Kidney (tissue), 14 donors: ENCODE measurements around the gene RAB3B. TPM values are rescaled to one million over a fixed set of nuclear protein-coding genes. Genes with fewer than 3 reads are reported as not detected.

ENCODE experiments used
- DNase-seq, 5 donors: peaks; one replicate each; pipeline ENCODE4 v3.0.0-alpha.2; 2013 to 2020
- FAIRE-seq: peaks from 2 replicates; lab custom pipeline; 2012; peaks lifted over from hg19 to GRCh38; lab: Jason Lieb, UNC
- H3K27ac ChIP-seq, 2 donors: one replicate each; pipeline ENCODE4 v1.7.0; 2013; ENCODE audit warnings: low read depth in 2 of 2, low read length in 2 of 2, inconsistent platforms in 1 of 2
- H3K27me3 ChIP-seq: one replicate; pipeline ENCODE4 v1.7.1; 2013; ENCODE audit warnings: low read length, inconsistent platforms; ENCODE audit not compliant: control insufficient read depth, insufficient read depth
- H3K36me3 ChIP-seq, 3 donors: one replicate each; pipeline versions ENCODE4 v1.7.0 to v1.7.1; 2013; ENCODE audit warnings: low read length in 3 of 3, control low read depth in 1 of 3, inconsistent platforms in 1 of 3; ENCODE audit not compliant: insufficient read depth in 3 of 3, control insufficient read depth in 2 of 3
- H3K4me1 ChIP-seq, 3 donors: one replicate each; pipeline versions ENCODE4 v1.7.0 to v1.7.1; 2013; ENCODE audit warnings: low read length in 3 of 3, inconsistent platforms in 1 of 3, low read depth in 1 of 3; ENCODE audit not compliant: control insufficient read depth in 2 of 3, insufficient read depth in 2 of 3
- H3K4me3 ChIP-seq, 3 donors: one replicate each; pipeline versions ENCODE4 v1.7.0 to v1.8.1; 2013; ENCODE audit warnings: low read length in 3 of 3, control low read depth in 1 of 3, inconsistent platforms in 1 of 3
- H3K9ac ChIP-seq, 3 donors: one replicate each; pipeline versions ENCODE4 v1.7.0 to v1.7.1; 2013; ENCODE audit warnings: low read length in 3 of 3, control low read depth in 1 of 3, inconsistent platforms in 1 of 3
- H3K9me3 ChIP-seq, 3 donors: one replicate each; pipeline versions ENCODE4 v1.7.0 to v1.7.1; 2013; ENCODE audit warnings: low read length in 3 of 3, control low read depth in 1 of 3, inconsistent platforms in 1 of 3; ENCODE audit not compliant: control insufficient read depth in 2 of 3, insufficient read depth in 1 of 3
- CTCF ChIP-seq: IDR thresholded peaks from 3 replicates; pipeline ENCODE4 v1.5.1; 2012; ENCODE audit warnings: mild to moderate bottlenecking, moderate library complexity, borderline replicate concordance; ENCODE audit not compliant: insufficient read depth; ENCODE audit errors: extremely low read depth
- intact Hi-C: fragments of 100-400 bp; cut with DNase I; formaldehyde crosslinking; loops from one replicate; pipeline ENCODE4 v1.11.1; 2022
- polyA plus RNA-seq: library from polyadenylated mRNA; stranded (reverse); fragments of 350-450 nt; fragmentation: Illumina TruSeq; extraction: RNeasy Lipid Tissue Mini Kit (QIAGEN cat#74804); gene quantifications from one replicate; pipeline ENCODE4 v1.2.3, GENCODE V29; 2014; ENCODE audit warnings: low read depth, low replicate concordance; ENCODE audit not compliant: insufficient read depth
- total RNA-seq: library from RNA; stranded (reverse); fragmentation: NEBNext Ultra II Directional; extraction: Animal tissue kit (Norgen Biotek cat#: 25700); gene quantifications from one replicate; pipeline ENCODE4 v1.2.1, GENCODE V29; 2021
- donor health status: control.
- donor health status: control.
- donor health status: control.
- donor health status: control.
- donor health status: control.
- donor health status: DM: yes; HTN: yes; CAD: no.
- donor health status: Normal renal cell carcinoma (clear cell type).

Gene RAB3B
- total and polyA plus RNA-seq, 2 donors from 2014 or later, result 0.60 to 0.72 TPM

DNA sequence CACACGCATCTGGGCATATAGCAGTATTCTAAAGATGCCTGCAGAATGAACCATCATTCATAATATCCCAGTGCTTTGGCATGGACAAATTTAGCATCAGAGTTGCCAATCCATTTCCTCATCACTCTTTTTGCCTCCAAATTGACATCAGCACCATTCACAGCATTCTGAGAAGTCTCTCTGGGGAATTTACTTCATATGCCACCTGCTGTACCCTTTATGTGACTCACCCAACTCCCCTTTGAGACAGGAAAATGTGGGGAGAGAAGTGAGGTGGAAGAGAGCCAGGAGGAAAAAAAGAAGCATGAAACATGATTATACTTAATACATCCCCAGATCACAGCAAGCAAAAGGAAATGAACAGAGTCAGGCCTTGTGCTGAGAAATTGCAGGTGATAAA, 37.4 kb downstream of the RAB3B start:
- H3K27me3 ChIP-seq, result no peaks in the 10 kb centered on the region
- intact Hi-C loops, result no loop called here
- no peak overlapping the region for H3K9ac ChIP-seq
- no peak for DNase-seq
- H3K4me1 ChIP-seq, result no peaks in the 10 kb centered on the region
- no peak overlapping the region for H3K27ac ChIP-seq
- no peaks in the 10 kb centered on the region for H3K36me3 ChIP-seq
- no peak overlapping the region for H3K4me3 ChIP-seq
- FAIRE-seq, result no peak
- no peak for TF ChIP-seq CTCF
- peaks cover 0 to 6% (median 0%) of the 10 kb centered on the region in 3 donors for H3K9me3 ChIP-seq

- intact Hi-C loops, result no loop called here
- Histone ChIP-seq H3K4me3 (no peak overlapping the region), H3K27ac (no peak overlapping the region), H3K9ac (no peak overlapping the region), H3K4me1 (no peaks in the 10 kb centered on the region), H3K9me3 (peaks cover 0 to 6% (median 0%) of the 10 kb centered on the region in 3 donors), H3K36me3 (no peaks in the 10 kb centered on the region), H3K27me3 (no peaks in the 10 kb centered on the region)
- FAIRE-seq, result no peak
- DNase-seq, result no peak
- no peak for TF ChIP-seq CTCF
These were observed 37.9 kb downstream of the RAB3B start for GRCh38 chr1:51952638-51953037.

DNA sequence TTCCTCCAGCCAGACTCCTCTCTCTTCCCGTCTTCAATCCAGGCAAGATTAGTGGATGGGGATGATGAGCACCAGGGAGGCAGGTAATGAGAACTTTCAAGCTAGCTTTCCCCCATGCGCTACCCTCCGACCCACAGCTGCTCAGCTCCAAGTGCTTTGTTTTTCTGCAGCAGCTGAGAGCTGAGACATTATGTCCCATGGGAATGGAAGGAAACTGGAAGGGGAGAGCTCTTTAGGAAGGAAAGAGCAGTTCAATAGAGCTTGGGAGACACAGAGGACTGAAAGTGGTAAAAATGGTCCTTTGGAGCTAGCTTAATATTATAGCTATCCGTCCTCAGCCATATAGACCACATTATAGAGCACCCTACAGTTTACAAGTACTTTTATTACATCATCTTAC, 39.8 kb downstream of the RAB3B start:
- Histone ChIP-seq H3K9me3 (peaks cover 0 to 6% (median 0%) of the 10 kb centered on the region in 3 donors), H3K27ac (no peak overlapping the region), H3K9ac (no peak overlapping the region), H3K4me1 (no peaks in the 10 kb centered on the region), H3K4me3 (no peak overlapping the region), H3K36me3 (no peaks in the 10 kb centered on the region), H3K27me3 (no peaks in the 10 kb centered on the region)
- TF ChIP-seq CTCF, result no peak
- FAIRE-seq (no peak), DNase-seq (no peak)
- intact Hi-C loops, result no loop called here

DNA sequence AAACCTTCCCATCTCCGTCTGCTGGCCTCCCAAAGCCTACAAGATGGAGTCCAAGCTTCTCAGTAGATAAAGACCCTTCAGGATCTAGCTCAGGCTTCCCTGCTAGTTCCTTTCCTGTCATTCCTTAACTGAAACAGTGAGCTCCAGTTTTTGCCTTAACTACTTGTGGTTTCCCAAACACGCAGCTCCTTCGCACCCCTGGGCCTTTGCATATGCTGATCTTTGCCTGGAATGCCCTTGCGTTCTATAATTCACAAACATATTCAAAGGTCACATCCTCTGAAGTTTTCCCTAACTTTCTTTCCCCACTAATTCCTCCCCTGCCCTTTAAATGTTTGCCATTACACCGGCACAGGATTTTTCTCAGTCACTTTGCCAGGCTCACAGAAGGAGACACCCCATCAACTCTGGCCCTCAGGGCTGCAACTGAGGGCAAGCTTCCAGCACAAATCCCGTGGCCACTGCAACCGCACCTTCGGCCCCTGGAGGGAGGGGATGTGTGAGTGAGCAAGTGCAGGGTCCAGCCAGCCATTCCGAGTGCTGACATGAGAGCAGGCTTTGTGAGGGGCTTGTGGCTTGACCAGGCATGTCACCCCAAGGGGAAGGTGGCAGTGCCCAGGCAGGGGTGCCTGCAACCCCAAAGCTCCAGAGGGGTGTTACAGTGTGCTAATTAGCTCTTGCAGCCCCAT, 41.3 kb downstream of the RAB3B start:
- no peaks in the 10 kb centered on the region for H3K36me3 ChIP-seq
- no peak overlapping the region for H3K4me3 ChIP-seq
- no peak for DNase-seq
- no peak overlapping the region for H3K27ac ChIP-seq
- peaks cover 0 to 6% (median 0%) of the 10 kb centered on the region in 3 donors for H3K9me3 ChIP-seq
- FAIRE-seq, result no peak
- H3K9ac ChIP-seq, result no peak overlapping the region
- intact Hi-C loops, result no loop called here
- no peaks in the 10 kb centered on the region for H3K4me1 ChIP-seq
- no peaks in the 10 kb centered on the region for H3K27me3 ChIP-seq
- no peak for TF ChIP-seq CTCF
